ENCODE data around the gene MRC2.

The MRC2 gene

DNA sequence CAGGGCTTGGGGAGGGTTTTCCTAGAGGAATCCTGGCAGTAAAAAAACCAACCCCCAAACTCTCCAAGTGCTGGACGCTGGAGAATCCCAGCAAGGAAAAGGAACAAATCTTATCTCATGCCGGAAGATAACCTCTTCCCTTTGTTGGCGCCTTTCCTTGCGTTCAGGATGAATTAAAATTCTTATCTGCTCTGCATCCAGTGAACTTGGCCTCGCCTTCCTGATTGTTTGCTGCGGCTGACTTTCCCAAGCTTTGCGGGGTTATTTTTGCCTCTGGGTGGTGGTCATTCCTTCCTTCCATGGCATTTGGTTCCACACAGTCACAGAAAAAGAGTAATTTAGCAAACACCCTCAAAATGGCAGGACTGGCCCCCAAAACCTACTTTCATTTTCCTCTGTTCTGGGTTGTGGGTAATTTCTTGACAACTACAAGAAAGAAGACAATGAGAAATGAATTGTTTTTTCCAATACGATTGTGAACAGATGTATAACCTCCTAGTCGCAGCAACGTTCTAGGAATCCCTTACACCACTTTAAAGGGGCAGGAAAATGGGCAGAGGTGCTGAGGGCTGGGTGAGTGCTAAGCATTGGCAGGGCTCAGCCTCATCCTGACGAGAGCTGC, 77.8 kb downstream of the MRC2 start:
- DNase-seq, result no peak

DNA sequence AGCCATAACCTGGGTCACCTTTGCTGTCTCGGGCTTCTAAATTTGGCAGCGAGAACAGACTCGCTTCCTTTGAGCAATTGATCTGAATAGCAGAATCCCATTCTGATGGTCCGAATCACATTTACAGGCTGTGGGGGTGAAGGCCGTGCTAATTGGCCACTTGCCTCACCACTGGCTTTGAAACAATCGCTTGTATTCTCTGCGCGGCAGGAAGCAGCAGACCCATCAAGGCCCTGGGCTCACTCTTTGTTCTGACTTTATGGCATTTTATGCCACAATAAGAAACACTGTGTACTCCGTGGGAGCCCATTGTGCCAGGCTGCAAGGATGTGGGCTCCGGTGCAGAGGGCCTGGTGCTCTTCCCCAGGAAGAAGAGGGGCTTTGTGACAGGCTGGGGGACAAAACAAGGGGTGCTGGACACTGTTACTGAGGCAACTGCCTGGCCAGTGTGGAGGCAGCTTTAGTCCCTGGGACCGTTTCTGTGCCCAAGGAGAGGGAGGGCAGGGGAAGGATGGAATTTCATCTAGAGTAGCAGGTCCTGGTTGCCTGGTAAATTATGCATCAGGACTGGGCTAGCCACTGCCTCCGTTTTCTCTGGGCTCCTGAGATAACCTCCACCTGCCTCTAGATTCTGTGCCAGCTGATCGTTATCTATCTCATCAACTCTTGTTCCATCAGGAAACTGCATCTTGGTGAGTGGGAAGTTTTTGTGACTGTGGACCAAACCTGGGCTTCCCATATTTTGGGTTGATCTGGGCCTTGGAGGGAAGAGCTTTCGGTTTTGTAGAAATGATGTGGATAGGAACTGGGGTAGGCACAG, 78.5 kb downstream of the MRC2 start:
- DNase-seq, result peak; percentile 9

DNA sequence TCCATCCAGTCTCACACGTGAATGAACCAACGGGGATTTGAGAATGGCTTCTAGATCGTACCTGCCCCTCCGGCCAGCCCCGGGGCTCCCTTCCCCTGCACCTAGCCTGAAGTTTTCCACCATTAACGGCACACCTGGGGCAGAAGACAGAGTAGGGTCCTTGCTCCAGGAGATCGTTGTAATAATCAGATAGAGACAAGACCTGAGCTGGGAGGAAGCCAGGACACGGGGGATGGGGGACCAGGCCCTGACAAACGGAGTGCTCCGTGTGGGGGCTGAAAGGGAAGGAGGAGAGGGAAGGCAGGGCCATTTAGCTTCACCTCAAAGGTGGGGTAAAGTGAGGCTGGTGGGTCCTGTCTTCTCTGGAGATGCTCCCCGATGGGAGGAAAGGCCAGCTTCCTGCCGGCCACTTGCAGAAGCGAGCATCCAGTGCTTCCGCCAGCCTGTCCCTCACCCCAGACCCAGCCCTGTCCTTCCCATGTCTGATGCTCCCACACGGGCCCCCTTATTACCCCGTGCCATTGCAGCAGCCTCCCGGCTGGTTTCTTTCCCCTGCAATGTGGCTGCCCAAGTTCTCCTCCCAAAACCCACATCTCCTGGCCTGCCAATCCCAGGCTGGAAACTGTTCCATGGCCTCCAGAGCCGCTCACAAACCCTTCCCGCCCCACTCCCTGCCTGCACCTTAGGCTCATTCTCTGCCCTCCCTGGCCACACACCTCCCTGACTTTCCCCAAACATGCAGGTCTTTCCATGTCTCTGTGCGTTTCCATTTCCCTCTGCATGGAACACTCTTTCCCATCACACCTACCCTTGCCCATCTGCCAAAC, 79.3 kb downstream of the MRC2 start:
- no peak for DNase-seq

DNA sequence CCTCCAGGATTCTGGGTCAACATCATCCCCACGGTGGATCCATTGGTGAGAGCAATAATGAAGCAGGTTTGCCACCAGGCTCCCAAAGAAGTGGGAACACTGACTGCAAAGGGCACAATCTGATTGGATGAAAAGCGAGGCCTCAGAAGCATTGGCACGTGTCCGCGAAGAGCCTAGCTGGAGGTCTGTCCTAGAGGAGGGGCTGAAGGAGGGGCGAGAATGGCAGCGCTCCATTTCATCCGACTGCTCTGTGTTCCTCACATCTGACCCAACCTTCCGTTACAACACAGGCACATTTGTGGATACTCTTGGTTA, 79.9 kb downstream of the MRC2 start:
- DNase-seq, result no peak

DNA sequence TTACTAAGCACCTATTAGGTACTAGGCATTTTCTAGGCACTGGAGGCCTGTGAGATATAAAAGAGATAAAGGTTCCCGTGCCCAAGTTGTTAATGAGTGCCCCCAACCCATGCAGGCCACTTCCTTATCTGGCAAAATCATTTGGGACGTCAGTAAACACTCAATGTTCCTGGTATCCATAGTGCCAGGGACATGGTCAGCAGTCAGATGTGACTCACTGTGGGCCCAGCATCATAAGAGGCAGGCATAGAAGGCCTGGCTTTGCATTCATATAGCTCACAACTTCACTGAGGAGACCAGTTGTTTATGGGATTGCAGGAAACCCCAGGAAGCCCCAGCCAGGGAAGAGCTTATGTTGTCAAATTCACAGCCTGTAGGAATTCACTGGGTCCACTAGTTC, 81.1 kb downstream of the MRC2 start:
- DNase-seq, result peak; percentile 30

DNA sequence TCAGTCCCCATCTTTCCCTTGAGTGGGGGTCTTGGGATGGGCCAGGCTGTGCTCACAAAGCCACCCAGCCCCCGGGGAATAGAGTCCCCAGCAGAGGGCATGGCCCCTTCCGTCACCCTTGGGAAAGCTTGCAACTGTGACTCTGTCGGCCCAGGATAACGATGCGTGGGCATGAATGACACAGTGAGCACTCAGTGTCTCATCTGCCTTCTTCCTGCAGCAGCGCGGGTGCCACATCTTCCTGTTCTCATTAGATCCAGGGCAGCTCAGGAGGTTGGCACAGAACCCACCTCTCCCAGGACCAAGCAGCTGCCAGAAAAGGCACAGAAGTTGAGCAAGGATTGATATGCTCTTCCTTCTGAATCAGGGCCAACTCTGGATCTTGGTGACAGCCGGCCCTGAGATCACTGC, 84.7 kb downstream of the MRC2 start:
- DNase-seq, result no peak

DNA sequence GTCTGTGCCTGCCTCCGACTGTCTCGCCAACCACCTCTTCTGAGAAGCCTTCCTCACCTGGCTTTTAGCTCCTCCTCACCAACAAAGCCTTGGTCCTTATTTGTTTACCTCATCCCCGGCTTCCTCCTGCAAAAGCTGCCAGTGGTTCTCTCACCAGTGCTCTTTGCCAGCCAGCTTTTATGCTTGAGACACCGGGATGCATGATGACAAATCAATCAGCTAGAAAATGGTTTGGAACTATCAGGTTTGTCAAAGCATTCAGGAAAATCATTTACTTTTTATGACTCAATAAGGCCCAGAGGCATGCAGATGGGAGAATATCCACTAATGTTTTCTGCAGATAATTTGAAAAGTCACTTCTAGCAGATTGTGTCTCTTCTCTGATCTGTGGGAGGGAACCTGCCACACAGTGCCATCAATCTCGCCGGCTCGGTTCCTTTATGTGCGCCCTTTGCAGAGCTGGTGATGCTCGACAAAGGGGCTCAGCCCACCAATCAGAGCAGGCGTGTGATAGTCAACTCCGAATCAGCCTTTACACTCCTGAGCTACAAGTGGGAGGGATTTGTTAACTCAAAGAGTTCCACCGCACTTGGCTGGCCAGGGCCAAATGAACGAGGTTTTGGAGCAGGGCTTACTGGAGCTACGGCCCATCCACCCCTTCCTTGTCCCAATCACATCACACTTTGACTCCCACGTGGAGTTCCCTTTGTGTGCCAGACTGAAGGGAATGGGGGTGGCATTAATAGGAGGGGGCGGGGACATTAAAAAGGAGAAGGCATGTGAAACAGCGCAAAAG, 85.8 kb downstream of the MRC2 start:
- DNase-seq, result no peak

DNA sequence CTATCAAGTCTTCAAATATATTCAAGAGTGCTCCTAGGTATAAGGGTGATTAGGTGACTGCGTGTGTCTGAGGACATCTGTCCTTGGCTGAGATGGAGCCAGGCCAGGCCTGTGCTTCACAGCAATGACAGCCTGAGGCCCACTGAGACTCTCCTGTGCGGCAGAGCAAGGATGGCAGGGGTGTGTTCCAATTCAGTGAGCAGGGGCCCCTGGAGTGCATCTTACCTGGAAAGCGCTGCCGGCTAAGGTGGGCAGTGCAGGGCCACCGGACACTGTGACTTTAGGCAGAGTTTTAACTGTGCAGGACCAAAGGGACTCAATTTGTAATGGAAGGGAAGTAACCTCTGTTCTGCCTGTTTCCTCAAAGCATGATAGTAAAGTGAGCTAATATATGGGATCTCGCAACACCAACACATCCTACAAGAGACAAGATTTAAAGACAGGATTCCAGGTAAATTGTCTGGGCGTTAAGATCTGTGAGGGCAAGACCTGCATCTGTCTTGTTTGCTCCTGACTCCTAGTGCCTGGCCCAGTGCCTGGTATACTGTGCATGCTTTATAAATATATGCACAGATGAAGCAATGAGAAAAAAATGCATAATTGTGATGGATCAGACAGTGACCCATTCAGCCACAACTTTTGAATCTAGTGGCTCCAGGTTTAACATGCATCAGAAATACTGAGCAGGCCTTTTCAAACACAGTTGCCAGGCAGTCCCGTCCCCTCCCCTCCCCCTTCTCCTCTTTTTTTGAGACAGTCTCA, 86.7 kb downstream of the MRC2 start:
- DNase-seq, result no peak

DNA sequence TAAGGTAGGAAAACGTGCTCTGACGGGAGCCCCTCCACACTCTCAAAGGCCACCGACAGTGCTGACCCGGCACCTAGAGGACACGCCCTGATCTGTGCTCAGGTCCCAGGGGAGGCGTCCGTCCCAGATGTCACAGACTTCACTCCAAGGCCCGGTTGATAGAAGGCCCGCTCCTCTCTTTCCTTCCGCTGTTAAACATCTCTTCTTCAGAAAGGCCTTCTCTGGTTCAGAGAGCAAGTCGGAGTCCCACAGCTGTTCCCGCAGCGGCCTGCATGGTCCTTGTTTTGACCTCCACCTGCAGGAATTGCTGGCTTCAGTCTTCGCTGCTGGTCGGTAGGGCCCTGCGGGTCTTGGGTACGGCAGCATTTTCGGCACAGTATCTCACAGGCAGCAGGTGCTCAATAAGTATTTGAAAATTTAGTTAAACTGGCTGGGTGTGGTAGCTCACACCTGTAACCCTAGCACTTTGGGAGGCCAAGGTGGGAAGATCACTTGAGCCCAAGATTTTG, 88.5 kb downstream of the MRC2 start:
- no peak for DNase-seq

DNA sequence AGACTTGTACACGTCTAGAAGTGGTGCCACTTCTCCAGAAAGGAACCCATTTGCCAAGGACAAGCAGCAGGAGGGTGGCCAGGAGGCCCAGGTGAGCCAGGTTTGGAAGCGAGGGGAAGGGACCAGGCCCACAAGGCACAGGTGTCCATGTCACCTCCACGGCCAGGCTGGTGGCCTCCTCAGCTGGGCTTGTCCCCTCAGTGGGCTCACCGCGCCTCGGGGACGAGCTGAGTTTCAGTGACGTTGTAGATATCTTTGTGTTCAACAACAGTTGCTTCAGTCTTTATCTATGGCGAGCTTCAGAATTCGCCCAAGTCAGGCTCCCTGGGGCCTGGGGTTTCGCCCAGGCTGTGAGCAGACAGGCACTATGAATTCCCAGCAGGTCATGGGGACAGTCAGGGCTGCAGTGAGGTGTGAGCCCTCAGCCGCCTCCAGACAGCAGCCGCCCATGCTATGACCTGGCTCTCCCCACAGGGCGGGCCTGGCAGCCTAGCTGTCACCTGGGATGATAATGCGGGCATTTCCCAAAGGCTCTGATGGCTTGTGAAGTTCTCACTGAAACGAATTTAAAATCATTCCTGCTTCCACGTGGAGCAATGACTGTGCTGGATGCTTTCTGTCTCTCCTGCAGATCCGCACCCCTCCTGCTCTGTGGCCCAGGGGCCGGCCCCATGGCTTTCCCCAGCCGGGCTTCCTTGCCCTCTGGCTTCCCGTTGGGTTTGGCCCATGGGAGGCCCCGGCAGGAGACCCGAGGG, 89.5 kb downstream of the MRC2 start:
- no peak for DNase-seq

DNA sequence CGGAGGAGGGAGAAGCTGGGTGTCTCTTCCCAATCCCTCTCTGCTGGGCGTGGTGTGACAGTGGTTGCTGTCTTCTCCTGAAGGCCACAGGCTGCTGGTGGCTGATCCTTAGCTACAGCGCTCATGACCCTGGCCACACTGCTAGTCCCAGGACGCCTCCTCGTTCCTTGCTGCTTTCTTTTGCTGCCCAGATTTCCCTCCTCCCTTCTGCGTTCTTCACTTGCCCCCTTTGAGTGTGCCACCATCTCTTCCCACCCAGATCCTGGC, 90.1 kb downstream of the MRC2 start:
- DNase-seq, result no peak

DNA sequence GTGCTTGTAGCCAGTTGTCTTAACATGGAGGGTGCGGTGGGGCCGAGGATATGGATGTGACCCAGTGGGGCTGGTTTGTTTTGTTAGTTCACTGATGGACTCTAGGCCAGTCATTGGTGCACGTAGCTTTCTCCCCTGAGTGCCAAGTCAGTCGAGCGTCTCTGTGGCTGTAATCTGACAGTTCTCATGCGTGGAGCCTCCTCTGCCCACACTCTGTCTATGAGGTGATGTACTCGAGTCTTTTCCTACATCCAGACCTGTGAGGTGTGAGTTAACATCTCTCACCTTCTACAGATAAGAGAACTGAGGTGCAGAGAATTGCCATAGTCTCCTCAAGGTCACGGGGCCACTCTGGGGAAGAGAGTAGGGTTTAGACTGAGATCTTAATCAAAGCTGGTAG, 90.4 kb downstream of the MRC2 start:
- DNase-seq, result no peak

DNA sequence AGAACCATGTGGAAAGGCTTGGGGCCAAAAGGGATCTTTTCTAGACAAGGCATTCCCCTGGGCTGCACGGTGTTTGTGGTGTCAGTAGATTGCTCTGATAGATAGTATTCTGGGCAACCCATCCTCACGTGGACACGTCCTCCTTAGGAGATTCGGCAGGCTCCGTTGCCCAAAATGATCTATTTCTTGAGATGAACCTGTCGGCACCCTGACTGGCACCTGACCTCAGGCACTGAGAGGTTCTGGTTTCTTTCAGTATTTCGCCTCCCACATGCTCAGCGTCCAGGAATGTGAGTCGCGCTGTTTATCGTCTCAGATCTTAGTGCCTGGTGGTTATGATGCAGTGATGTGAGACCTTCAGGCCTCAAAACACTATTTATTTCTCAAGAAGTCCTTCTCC, 91.0 kb downstream of the MRC2 start:
- DNase-seq, result no peak

DNA sequence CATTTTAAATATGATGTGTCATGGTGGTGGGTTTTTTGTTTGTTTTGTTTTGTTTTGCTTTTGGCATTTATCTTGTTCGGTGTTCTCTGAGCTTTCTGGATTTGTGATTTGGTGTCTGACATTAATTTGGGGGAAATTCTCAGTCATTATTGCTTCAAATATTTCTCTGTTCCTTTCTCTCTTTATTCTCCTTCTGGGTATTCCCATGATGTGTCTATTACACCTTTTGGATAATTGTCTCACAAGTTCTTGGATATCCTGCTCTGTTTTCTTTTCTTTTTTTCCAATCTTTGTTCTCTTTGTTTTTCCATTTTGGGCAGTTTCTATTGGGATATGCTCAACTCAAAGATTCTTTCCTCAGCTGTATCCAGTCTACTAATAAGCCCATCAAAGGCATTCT, 92.1 kb downstream of the MRC2 start:
- no peak for DNase-seq

DNA sequence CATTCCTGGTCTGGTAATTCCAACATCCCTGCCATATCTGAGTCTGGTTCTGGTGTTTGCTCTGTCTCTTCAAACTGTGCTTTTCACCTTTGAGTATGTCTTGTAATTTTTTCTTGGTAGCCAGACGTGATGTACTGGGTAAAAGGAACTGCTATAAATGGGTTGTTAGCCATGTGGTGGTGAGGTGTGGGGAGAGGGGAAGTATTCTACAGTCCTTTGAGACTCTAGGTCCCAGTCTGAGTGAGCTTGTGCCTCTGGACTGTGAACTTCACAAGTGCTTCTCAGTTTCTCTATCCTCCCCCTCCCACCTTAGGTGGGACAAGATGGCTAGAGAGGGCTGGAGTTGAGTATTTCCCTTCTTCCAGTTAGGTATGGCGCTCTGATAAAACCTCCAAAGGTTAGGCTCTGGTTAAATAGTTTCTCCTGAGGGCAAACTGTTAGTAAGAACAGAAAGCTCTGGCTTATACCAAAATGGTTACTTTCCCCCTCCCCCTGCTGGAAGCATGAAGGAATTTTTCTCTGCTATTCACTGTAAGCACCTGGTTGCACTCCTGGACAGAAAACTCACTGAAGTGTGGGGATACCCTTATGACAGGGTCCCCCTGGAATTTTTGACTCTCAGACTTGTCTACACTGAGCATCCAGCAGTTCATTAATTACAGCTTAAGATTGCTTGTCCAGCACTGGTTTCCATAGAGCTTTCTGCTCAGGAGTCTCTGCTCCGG, 92.8 kb downstream of the MRC2 start:
- DNase-seq, result peak; percentile 39

DNA sequence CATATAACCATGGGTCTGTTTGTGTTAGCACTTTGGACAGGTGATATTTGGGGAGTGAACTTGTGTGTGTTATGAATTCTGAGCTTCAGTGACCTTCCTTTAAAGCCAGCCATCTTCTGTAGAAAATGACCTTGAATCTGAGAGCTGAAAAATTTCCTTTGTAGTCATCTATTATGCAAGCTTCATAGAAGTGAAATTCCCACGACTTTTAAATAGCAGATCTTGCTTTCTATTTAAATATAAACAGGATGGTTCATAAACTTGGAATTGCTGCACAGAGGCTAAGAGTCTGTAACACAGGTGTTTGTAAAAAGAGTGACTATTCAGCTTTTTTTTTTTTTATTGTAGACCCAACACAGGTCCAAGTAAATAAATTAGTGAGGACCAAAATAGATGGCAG, 95.2 kb downstream of the MRC2 start:
- DNase-seq, result no peak

DNA sequence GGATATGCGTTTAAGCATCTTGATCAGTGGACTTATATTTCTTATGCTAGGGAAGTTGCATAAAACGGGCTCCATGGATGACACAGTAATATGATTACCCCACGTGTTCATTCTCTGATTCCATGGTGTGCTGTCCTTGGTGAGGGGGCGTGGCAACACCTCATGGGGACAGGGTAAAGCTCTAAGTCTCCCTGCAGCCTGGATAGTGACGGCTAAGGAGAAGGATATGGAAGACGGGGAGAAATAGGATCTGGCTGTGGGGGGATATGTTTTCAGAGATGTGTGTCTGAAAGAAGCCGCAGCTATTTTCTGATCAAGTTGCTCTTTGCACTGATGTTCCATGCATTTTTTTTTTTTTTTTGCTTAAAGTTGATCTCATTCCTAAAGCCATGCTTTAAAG, 96.4 kb downstream of the MRC2 start:
- peak; percentile 2 for DNase-seq

DNA sequence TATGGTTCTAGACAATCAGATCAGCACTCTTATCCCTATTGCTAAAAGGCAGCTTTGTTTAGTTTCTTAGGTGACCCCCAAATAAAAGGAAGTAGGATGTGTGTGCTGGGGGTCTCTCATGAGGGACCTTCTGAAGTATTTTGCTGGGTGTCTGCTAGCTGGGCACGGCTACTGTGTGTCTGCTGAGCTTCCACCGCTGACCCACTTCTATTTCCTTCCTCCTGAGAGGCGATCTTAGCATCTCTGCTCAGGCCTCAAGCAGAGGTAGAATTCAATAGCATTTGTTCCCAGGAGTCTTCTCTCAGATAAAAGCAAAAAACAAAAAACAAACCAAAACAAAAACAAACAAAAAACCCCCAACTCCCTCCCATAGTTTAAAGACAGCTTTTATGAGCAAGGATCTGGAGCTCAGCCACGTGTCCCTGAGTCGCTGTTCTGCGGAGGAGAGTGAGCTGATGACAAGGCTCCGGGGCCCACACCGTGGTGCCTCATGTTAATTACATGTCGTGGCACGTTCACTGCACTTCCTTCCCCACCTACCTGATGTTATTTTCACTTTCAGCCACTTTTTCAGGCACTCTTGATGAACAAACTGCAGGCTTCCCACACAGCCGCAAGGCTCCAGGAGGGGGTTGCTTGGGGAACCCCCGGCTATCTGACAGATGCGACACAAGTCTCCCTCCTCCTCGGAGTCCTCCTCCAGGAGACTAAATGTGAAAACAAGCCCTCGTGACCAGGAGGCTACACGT, 97.1 kb downstream of the MRC2 start:
- no peak for DNase-seq

DNA sequence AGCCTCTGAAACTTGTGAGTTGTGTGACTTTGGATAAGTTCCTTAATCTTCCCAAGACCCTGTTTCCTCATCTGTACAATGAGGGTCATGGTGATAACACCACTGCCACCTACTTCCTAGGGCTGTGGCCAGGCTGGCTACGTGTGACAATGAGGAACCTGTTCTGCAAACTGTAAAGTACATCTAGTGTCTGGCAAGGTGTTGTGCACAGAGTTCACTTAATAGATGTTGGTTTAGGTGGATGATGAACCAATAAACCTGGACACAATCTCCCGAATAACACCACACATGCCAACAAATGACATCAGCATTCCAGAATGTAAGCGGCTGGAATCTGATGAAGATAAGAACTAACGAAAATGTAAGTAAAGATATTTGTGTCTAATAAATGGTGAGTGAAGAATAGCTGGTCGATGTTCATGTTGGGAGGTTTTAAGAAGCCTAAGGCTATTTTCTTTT, 98.3 kb downstream of the MRC2 start:
- no peak for DNase-seq

Measured in DMS53 (cell line).